CD4-positive, alpha-beta memory T cell (primary cell): ENCODE results near the gene CALHM2. TPM values are rescaled to one million over a fixed set of nuclear protein-coding genes. Genes with fewer than 3 reads are reported as not detected.

Experiments
- CTCF ChIA-PET: fragments of 350-600 bp; sonication (Branson Sonifier 250); formaldehyde crosslinking; loops from one replicate; lab custom pipeline; 2021; ENCODE audit warnings: inconsistent platforms; ENCODE audit not compliant: partially characterized antibody; lab: Charles Lee
- POLR2A ChIA-PET: fragments of 350-600 bp; sonication (Branson Sonifier 250); formaldehyde crosslinking; loops from one replicate; lab custom pipeline; 2021; ENCODE audit not compliant: partially characterized antibody; lab: Charles Lee
- DNase-seq, 5 donors: peaks; one replicate each; pipeline versions ENCODE4 v3.0.0 to v3.0.0-alpha.2; 2020 to 2022; ENCODE audit warnings: mixed read lengths in 1 of 5
- H3K27ac ChIP-seq: one replicate; pipeline ENCODE4 v1.7.0; 2013; ENCODE audit warnings: low read depth, low read length
- H3K27me3 ChIP-seq: 2 replicates; pipeline ENCODE4 v1.7.0; 2013; ENCODE audit warnings: mild to moderate bottlenecking, low read length, moderate library complexity; ENCODE audit not compliant: insufficient read depth
- H3K36me3 ChIP-seq: 2 replicates; pipeline ENCODE4 v1.7.0; 2013; ENCODE audit warnings: mild to moderate bottlenecking, low read length, moderate library complexity; ENCODE audit not compliant: insufficient read depth
- H3K4me1 ChIP-seq: 2 replicates; pipeline ENCODE4 v1.7.0; 2013; ENCODE audit warnings: mild to moderate bottlenecking, low read length, moderate library complexity; ENCODE audit not compliant: insufficient read depth
- H3K4me3 ChIP-seq, 2 donors: one replicate each; pipeline ENCODE4 v1.7.0; 2013; ENCODE audit warnings: low read length in 2 of 2, mild to moderate bottlenecking in 1 of 2
- H3K9me3 ChIP-seq, 2 donors: one replicate each; pipeline ENCODE4 v1.7.0; 2013; ENCODE audit warnings: low read length in 2 of 2, control low read depth in 1 of 2; ENCODE audit not compliant: control insufficient read depth in 1 of 2
- H3K27ac Mint-ChIP-seq, 7 donors: one replicate each; pipeline ENCODE4 v1.8.0; 2020 to 2021; ENCODE audit warnings: mixed read lengths in 7 of 7, mild to moderate bottlenecking in 6 of 7, inconsistent platforms in 3 of 7, moderate library complexity in 3 of 7
- H3K27me3 Mint-ChIP-seq, 2 donors: one replicate each; pipeline ENCODE4 v1.8.0; 2020 to 2021; ENCODE audit warnings: mixed read lengths in 2 of 2
- H3K36me3 Mint-ChIP-seq, 2 donors: one replicate each; pipeline ENCODE4 v1.8.0; 2020 to 2021; ENCODE audit warnings: mixed read lengths in 2 of 2, inconsistent platforms in 1 of 2, mild to moderate bottlenecking in 1 of 2
- H3K4me1 Mint-ChIP-seq, 4 donors: one replicate each; pipeline ENCODE4 v1.8.0; 2020 to 2021; ENCODE audit warnings: mixed read lengths in 4 of 4, mild to moderate bottlenecking in 1 of 4
- H3K4me3 Mint-ChIP-seq, 8 donors: one replicate each; pipeline ENCODE4 v1.8.0; 2020 to 2021; ENCODE audit warnings: mixed read lengths in 8 of 8, mild to moderate bottlenecking in 7 of 8, moderate library complexity in 6 of 8, inconsistent platforms in 3 of 8
- H3K9me3 Mint-ChIP-seq, 8 donors: one replicate each; pipeline ENCODE4 v1.8.0; 2020 to 2021; ENCODE audit warnings: mixed read lengths in 8 of 8, mild to moderate bottlenecking in 5 of 8, inconsistent platforms in 3 of 8, moderate library complexity in 1 of 8
- intact Hi-C: fragments of 100-400 bp; cut with micrococcal nuclease; formaldehyde crosslinking; loops from one replicate; pipeline ENCODE4 v1.15.1; 2023
- polyA plus RNA-seq, 2 donors: library from polyadenylated mRNA; unstranded; fragments of 300-500 nt; fragmentation: Illumina TruSeq; gene quantifications; one replicate each; pipeline ENCODE4 v1.2.3, GENCODE V29; 2021
- total RNA-seq, 2 experiments: library from RNA; stranded (reverse); gene quantifications; one replicate each; pipeline ENCODE4 v1.2.3, GENCODE V29; 2021

The CALHM2 gene
- total and polyA plus RNA-seq, 4 experiments from 2014 or later = 40.3 to 84.6 (median 72.7) TPM

DNA sequence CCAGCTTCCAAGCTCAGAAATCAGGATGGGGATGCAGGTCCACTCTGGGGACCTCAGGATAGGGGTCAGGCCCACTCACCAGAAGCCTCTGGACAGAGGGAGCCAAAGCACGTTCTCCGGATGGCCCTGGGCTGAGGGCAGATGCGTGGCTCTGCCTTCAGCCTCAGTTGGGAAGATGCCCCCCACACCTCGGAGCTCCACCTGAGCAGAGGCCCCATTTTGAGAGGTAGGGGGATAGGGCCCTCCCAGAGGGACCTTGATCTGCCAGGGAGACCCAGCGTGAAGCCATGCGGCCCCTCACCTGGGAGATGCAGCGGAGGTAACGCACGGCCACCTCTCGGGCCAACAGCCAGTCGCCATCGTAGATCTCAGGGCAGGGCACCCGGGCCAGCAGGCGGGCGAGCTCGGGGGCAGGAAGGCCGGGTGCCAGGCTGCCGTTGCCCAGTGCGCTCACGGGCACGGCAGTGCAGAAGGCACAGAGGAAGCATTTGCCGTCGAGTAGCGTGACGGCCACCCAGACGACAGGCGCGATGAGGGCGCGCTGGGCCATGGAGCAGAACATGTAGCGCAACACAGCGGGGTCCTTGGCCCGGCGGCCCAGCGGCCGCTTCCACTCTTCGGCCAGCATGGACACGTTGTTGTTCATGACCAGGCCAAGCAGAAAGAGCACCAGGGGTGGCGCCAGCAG is 5.9 kb upstream of the CALHM2 start:
- POLR2A ChIA-PET = interaction anchor here (2.4 kb wide), 1 partner anchor 13 kb away, joined by 10 read pairs; no protein-coding TSS in a partner anchor

DNA sequence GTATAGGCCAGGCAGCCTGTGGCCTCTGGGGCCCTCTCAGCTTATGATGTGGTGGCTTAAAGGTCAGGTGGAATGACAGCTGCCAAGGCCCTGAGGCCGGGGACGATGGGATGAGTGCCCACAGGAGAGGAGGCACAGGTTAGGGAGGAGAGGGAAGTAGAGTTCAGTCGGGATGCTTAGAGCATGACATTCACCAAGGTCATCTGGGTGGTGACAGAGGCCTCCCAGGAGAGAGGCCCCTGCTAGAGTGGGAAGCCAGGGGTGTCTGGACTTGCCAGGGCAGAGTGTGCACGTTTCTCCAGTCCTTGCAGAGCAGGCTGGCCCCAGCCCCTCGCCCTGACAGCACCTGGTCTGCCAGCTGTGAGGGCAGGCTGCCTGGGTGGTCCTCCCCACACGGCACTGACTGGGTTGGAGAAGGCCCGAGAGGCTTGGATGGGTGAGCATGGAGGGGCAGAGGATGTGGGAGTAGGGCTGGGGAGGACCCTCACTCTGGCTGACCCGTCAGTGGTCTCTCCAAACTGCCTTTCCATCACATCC is 5.1 kb upstream of the CALHM2 start:
- Histone ChIP-seq H3K27me3 (no peaks in the 10 kb centered on the region), H3K27ac (no peak overlapping the region), H3K36me3 (no peaks in the 10 kb centered on the region), H3K9me3 (no peaks in the 10 kb centered on the region), H3K4me1 (peaks cover 15% of the 10 kb centered on the region), H3K4me3 (no peak overlapping the region)
- intact Hi-C loops = no loop called here
- no peak for DNase-seq
- ChIA-PET CTCF (no interaction called here), POLR2A (interaction anchor here (2.4 kb wide), 1 partner anchor 14 kb away, joined by 10 read pairs; no protein-coding TSS in a partner anchor)
- no peaks in the 10 kb centered on the region for H3K27me3 Mint-ChIP-seq
- H3K36me3 Mint-ChIP-seq = no peaks in the 10 kb centered on the region
- H3K4me3 Mint-ChIP-seq = peak overlapping the region in 1 of 8 donors; percentile 20
- peaks cover 19 to 37% (median 24%) of the 10 kb centered on the region in 4 donors for H3K4me1 Mint-ChIP-seq
- peak overlapping the region in 2 of 7 donors; percentile 53 to 86 for H3K27ac Mint-ChIP-seq
- H3K9me3 Mint-ChIP-seq = no peaks in the 10 kb centered on the region

More for the DNA sequence above, 5.9 kb upstream of the CALHM2 start:
- peak overlapping the region in 1 of 7 donors; percentile 32 for H3K27ac Mint-ChIP-seq
- CTCF ChIA-PET = no interaction called here
- intact Hi-C loops = no loop called here
- DNase-seq = no peak
- Histone ChIP-seq H3K9me3 (no peaks in the 10 kb centered on the region), H3K27me3 (no peaks in the 10 kb centered on the region), H3K27ac (no peak overlapping the region), H3K36me3 (no peaks in the 10 kb centered on the region), H3K4me3 (no peak overlapping the region), H3K4me1 (peaks cover 9% of the 10 kb centered on the region)
- H3K4me3 Mint-ChIP-seq = no peak overlapping the region
- no peaks in the 10 kb centered on the region for H3K27me3 Mint-ChIP-seq
- H3K4me1 Mint-ChIP-seq = peaks cover 14 to 29% (median 18%) of the 10 kb centered on the region in 4 donors
- no peaks in the 10 kb centered on the region for H3K9me3 Mint-ChIP-seq
- H3K36me3 Mint-ChIP-seq = no peaks in the 10 kb centered on the region

DNA sequence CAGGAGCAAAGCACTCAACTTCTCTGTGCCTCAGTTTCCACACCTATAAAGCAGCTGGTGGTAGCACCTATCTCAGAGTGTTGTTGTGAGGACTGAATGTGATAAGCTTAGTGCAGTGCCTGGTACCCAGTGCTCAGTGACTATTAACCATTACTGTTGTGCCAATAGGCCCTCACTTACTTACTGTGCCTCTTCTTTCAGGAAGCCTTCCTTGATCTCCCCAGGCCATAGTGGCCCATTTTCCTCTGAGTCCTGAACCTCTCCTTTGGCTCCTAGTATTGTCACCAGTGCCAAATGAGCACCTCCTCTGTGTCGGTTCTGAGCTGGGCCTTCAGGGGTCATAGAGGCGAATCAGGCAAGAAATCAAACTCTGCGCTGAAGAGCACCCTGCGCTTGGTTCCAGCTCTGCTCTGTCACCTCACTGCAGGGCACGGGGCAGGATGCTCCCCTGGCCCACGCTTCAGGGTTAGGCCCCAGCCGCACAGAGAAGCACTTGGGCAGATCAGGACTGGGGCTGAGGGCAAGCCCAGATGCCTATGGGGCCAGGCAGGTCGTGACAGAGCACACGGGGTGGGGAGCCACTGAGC is 4.0 kb upstream of the CALHM2 start:
- no peaks in the 10 kb centered on the region for H3K27me3 Mint-ChIP-seq
- Histone ChIP-seq H3K27ac (no peak overlapping the region), H3K4me3 (no peak overlapping the region), H3K27me3 (no peaks in the 10 kb centered on the region), H3K9me3 (no peaks in the 10 kb centered on the region), H3K36me3 (no peaks in the 10 kb centered on the region), H3K4me1 (peaks cover 16% of the 10 kb centered on the region)
- ChIA-PET POLR2A (interaction anchor here (0.5 to 2.4 kb wide), 2 partner anchors 15 to 452 kb away, joined by 3 to 10 read pairs; no protein-coding TSS in a partner anchor), CTCF (interaction anchor here (1.2 to 9.7 kb wide), 3 partner anchors 16 to 39 kb away, joined by 3 to 75 read pairs (median 8); no protein-coding TSS in a partner anchor)
- H3K27ac Mint-ChIP-seq = no peak overlapping the region
- peaks cover 0 to 2% (median 0%) of the 10 kb centered on the region in 8 donors for H3K9me3 Mint-ChIP-seq
- DNase-seq = no peak
- intact Hi-C loops = no loop called here
- peaks cover 0 to 4% of the 10 kb centered on the region in 2 donors for H3K36me3 Mint-ChIP-seq
- peaks cover 19 to 47% (median 27%) of the 10 kb centered on the region in 4 donors for H3K4me1 Mint-ChIP-seq
- peak overlapping the region in 1 of 8 donors; percentile 2 for H3K4me3 Mint-ChIP-seq

DNA sequence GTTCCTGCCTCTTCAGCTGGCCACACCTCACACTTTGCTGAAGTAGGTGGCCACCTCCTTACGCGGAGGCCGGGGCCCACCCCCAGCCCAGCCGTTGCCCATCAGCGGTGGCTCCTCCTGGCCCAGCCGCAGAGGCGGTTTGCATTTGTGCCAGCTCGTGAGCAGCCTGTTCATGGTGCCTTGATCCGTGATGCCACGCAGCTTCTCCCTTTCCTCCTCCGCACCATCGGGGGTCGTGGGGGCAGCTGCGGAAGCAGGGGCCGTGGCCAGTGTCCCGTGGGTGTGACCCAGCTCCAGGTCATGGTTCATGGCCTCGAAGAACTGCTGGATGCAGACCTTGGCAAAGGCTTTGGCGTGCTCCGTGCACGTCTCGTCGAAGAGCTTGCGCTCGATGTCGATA is 3.1 kb upstream of the CALHM2 start:
- POLR2A ChIA-PET = interaction anchor here (0.5 to 5.9 kb wide), 2 partner anchors 16 to 453 kb away, joined by 3 to 106 read pairs; no protein-coding TSS in a partner anchor
- intact Hi-C loops = no loop called here

DNA sequence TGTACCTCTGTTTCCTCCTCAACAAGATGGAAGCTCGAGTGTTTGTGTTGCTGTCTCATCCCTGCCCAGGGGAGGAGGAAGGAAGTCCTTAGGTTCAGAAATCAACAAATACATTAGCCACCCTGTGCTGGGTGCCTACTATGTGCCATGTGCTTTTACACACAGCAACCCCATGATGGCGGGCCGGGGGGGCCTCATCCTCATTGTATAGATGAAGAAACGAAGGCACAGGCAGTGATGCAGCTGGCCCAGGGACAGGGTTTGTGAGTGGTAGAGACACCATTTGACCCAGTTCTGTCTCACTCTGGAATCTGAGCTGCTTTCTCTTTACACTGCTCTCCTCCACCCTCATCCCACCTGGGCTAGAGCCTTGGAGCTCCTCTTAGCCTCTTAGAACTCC is 1.9 kb upstream of the CALHM2 start:
- H3K4me3 Mint-ChIP-seq = peak overlapping the region in 6 of 8 donors; percentile 12 to 99 (median 42)
- Histone ChIP-seq H3K9me3 (no peaks in the 10 kb centered on the region), H3K36me3 (peaks cover 5% of the 10 kb centered on the region), H3K27ac (no peak overlapping the region), H3K4me1 (peaks cover 37% of the 10 kb centered on the region), H3K4me3 (no peak overlapping the region), H3K27me3 (no peaks in the 10 kb centered on the region)
- DNase-seq = no peak
- H3K27me3 Mint-ChIP-seq = no peaks in the 10 kb centered on the region
- CTCF ChIA-PET = interaction anchor here (2.7 to 9.7 kb wide), 5 partner anchors 18 to 37 kb away, joined by 8 to 75 read pairs (median 24); no protein-coding TSS in a partner anchor
- peaks cover 32 to 60% (median 39%) of the 10 kb centered on the region in 4 donors for H3K4me1 Mint-ChIP-seq
- H3K27ac Mint-ChIP-seq = peak overlapping the region; percentile 22 to 92 (median 61)
- intact Hi-C loops = no loop called here
- POLR2A ChIA-PET = interaction anchor here (1.3 to 5.9 kb wide), 2 partner anchors 17 to 21 kb away, joined by 3 to 106 read pairs; no protein-coding TSS in a partner anchor
- peaks cover 0 to 4% (median 0%) of the 10 kb centered on the region in 8 donors for H3K9me3 Mint-ChIP-seq
- peaks cover 11 to 24% of the 10 kb centered on the region in 2 donors for H3K36me3 Mint-ChIP-seq

More for the DNA sequence above, 3.1 kb upstream of the CALHM2 start:
- Histone ChIP-seq H3K4me1 (peaks cover 25% of the 10 kb centered on the region), H3K27me3 (no peaks in the 10 kb centered on the region), H3K9me3 (no peaks in the 10 kb centered on the region), H3K36me3 (no peaks in the 10 kb centered on the region), H3K27ac (no peak overlapping the region), H3K4me3 (no peak overlapping the region)
- H3K36me3 Mint-ChIP-seq = peaks cover 0 to 14% of the 10 kb centered on the region in 2 donors
- H3K27ac Mint-ChIP-seq = peak overlapping the region in 1 of 7 donors; percentile 55
- H3K4me1 Mint-ChIP-seq = peaks cover 28 to 54% (median 36%) of the 10 kb centered on the region in 4 donors
- peaks cover 0 to 4% (median 0%) of the 10 kb centered on the region in 8 donors for H3K9me3 Mint-ChIP-seq
- CTCF ChIA-PET = interaction anchor here (2.7 to 9.7 kb wide), 2 partner anchors 17 to 38 kb away, joined by 8 to 75 read pairs; no protein-coding TSS in a partner anchor
- DNase-seq = no peak
- no peak overlapping the region for H3K4me3 Mint-ChIP-seq
- H3K27me3 Mint-ChIP-seq = no peaks in the 10 kb centered on the region

DNA sequence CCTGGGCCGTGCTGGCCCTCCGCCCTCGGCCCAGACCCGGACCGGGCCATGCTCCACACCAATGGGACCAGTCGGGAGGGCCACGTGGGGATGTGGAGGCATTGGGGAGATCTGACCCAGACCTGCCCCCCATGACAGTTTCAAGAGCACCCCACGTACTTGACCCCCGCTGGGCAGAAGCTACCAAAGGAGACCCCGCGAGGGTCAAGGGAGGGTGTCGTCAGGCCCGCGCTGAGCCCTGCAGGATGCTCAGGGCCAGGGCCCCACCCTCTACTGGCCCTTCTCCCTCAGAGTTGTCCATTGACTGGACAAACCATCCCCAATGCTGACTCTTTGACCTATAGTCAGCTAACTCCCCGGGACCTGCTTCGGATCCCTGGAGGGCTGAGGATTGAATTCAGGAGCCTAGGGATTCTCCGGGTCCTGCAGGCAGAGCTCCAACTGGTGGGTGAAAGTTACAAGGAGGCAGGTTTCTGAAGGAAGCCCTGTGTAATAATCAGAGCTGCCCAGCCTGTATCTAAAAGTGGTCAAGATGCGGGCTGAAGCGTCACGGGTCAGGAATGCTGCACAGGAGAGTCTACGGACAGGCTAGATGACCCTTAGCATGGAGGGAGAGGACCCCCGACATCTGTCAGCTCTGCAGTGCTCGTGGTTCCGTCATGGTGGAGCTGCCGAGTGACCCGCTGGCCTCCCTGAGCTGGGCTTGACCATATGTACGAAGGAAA is 498 bp upstream of the CALHM2 start:
- H3K27ac ChIP-seq = peak overlapping the region; percentile 72
- H3K27me3 Mint-ChIP-seq = no peaks in the 10 kb centered on the region
- peaks cover 49% of the 10 kb centered on the region for H3K4me1 ChIP-seq
- no peak for DNase-seq
- peaks cover 7% of the 10 kb centered on the region for H3K36me3 ChIP-seq
- H3K27me3 ChIP-seq = no peaks in the 10 kb centered on the region
- intact Hi-C loops = loop anchor here (1.0 kb wide), 1 partner anchor 30 kb away; no protein-coding TSS in a partner anchor
- peak overlapping the region; percentile 90 to 99 (median 96) for H3K4me3 Mint-ChIP-seq
- H3K27ac Mint-ChIP-seq = peak overlapping the region; percentile 48 to 92 (median 79)
- peak overlapping the region; percentile 79 to 97 for H3K4me3 ChIP-seq
- H3K36me3 Mint-ChIP-seq = peaks cover 21 to 34% of the 10 kb centered on the region in 2 donors
- peaks cover 41 to 71% (median 47%) of the 10 kb centered on the region in 4 donors for H3K4me1 Mint-ChIP-seq
- H3K9me3 ChIP-seq = no peaks in the 10 kb centered on the region
- POLR2A ChIA-PET = interaction anchor here (0.6 to 5.9 kb wide), 11 partner anchors 10 to 234 kb away, joined by 3 to 106 read pairs (median 6); partner anchors contain the start of genes ATP5MK, PDCD11 and TAF5
- H3K9me3 Mint-ChIP-seq = peaks cover 0 to 4% (median 0%) of the 10 kb centered on the region in 8 donors
- CTCF ChIA-PET = interaction anchor here (1.0 to 9.7 kb wide), 8 partner anchors 13 to 36 kb away, joined by 3 to 75 read pairs (median 21); no protein-coding TSS in a partner anchor
